COR-L47 (cell line): Measurements from ENCODE around the gene RBPJ.
"Not testable (repeated sequence)": the region's sequence is repeated elsewhere in the genome, so short reads cannot be mapped to it uniquely, and the experiment has no call there.

ENCODE experiments used
- DNase-seq: peaks from one replicate; lab custom pipeline; 2025; lab: John Stamatoyannopoulos, UW

RBPJ gene

DNA sequence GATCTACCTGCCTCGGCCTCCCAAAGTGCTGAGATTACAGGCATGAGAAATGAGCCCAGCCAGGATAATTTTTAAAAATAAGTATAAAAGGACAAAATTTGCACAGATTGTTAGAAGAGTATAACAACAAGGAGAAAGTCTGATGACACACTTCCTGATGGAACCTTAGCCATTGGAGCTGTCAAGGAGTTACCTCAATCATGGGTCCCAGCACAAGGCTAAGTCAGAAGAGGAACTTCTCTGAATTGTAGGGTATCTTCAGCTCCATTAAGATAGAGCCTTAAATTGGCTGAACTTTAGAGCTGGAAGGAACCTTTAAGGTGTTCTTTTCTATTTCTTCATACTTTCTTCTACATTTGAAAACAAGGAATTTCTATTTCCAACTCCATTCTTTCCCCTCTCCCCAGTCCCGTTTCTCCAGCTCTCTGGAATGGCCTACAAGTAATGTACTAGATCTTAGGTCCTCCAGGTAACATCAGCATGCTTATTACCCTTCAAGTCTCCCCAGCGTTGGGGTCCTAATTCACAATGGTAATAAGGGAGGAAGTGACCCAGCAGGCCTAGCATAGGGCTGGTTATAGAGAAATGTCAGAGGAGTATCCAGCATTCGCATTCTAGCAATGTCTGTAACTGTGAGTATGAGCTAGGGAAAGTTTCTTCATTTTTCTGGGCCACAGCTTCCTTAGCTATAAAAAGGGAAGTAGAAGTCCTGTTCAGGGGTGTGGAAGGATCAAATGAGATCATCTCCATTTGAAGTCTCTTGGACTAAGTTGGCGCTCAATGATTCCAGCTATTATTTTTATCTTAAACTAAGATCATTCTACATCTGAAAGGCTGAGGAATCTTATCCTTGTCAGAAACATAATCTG, 18.5 kb upstream of the RBPJ start:
- no peak for DNase-seq

GRCh38 chr4:26303008-26303407, 17.8 kb upstream of the RBPJ start:
- DNase-seq: no peak

- DNase-seq: no peak
Observed at GRCh38 chr4:26307037-26307800, 13.6 kb upstream of the RBPJ start.

DNA sequence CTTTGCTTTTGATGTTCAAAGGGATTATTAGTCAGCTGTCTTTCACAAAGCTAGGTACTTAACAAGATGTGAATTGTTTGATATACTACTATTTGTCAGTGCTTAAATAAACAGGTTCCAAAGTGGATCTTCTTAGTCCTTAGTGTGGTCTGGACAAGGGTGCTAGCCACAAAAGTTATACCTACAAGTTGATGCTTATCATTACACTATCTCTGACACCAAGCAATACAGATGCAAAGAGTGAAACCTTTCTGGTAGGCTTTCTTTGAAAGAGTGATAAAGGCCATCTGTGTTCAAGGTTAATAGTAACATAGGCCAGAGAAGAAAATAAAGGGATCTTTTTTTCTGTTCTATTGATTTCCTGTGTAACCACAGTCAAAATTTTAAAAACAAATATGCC, 12.2 kb upstream of the RBPJ start:
- no peak for DNase-seq

DNA sequence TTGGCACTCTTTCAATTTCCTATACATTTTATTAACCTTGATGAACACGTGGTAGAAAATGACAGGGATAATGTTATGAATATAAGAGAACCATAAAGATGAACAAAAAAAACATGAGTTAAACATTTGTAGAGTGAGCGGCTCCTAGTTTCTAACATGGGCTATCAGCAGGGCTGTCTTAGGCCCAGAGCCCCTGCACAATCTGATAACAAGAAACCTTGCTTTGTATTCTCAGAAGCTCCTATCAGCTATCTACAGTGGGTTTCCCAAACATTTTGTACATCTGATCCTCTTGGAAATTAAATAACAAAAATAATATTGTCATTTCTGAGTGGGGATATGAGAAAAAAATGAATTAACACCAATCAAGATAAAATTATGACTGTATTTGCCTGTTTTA, 10.6 kb upstream of the RBPJ start:
- no peak for DNase-seq

- DNase-seq: no peak
Observed at GRCh38 chr4:26311633-26312032, 9.2 kb upstream of the RBPJ start.

- not testable (repeated sequence) for DNase-seq
Observed at GRCh38 chr4:26315316-26315932, 5.4 kb upstream of the RBPJ start.

- DNase-seq: no peak
Observed at GRCh38 chr4:26317766-26318165, 3.0 kb upstream of the RBPJ start.

DNA sequence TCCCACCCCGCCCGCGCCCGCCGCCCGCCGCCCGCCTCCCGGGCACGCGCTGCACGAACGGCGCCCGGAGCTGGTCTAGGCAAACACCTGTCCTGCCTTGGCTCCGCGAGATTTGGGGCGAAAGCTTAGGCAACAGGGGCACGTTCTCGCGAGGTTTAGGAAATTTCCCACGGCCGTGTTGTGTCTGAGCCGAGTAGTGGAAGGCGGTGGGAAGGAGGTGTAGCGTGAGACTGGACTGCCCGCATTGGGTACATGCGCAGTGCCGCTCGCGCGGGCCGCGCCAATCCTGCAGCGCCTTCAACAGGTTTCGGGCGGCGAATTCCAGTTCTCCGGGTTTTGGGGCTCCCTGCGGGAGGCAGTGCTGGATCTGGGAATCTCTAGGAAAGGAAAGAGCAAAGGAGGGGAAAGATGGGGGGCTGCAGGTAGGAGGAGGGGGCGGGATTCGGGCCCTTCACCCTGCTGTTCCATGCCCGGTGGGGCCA, 1.3 kb upstream of the RBPJ start:
- DNase-seq: peak; percentile 100

- peak; percentile 63 for DNase-seq
Observed at GRCh38 chr4:26319949-26320537, 771 bp upstream of the RBPJ start.

GRCh38 chr4:26321373-26322221, 783 bp downstream of the RBPJ start:
- DNase-seq: peak; percentile 30

- no peak for DNase-seq
Observed at GRCh38 chr4:26322346-26322745, 1.5 kb downstream of the RBPJ start.

- DNase-seq: no peak
Observed at GRCh38 chr4:26323821-26324220, 3.0 kb downstream of the RBPJ start.

DNA sequence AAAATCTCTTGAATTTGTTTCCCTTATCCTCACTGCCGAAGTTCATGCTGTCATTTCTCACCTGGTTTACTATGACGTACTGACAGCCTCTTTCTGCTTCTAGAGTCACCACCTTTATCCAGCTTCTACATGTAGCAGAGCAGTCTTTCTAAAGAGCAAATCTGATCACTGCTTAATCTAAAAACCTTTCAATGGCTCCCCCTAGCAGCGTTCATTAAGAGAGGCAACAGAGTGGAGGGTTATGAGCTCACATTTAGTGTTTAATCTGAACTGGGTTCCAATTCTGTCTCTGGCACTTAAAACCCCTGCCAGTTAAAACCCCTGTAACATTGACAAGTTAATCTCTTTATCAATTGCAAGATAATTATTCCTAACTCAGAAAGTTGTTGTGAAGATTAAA, 4.4 kb downstream of the RBPJ start:
- no peak for DNase-seq

DNA sequence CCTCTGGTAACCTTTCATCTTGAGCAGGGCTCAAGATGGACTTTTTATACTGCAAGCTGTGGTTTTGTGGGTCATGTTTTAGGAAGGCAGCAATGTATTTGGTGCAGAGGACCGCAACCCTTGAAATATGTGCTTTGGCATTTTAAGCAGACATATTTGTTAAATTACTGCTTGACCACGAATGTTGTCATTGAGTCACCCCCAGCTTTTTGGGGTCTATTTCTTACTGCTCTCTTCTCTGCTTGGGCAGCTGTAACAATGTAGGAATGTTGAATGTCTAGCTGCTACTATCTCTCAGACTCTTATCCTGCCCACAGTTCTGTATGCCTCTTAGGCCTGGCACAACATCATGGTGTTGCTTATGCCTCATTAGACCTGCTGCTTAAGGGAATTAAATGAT, 6.0 kb downstream of the RBPJ start:
- no peak for DNase-seq

- peak; percentile 40 for DNase-seq
Observed at GRCh38 chr4:26330186-26330787, 9.5 kb downstream of the RBPJ start.

GRCh38 chr4:26330946-26331345, 10.1 kb downstream of the RBPJ start:
- no peak for DNase-seq

GRCh38 chr4:26331380-26331950, 10.7 kb downstream of the RBPJ start:
- no peak for DNase-seq

DNA sequence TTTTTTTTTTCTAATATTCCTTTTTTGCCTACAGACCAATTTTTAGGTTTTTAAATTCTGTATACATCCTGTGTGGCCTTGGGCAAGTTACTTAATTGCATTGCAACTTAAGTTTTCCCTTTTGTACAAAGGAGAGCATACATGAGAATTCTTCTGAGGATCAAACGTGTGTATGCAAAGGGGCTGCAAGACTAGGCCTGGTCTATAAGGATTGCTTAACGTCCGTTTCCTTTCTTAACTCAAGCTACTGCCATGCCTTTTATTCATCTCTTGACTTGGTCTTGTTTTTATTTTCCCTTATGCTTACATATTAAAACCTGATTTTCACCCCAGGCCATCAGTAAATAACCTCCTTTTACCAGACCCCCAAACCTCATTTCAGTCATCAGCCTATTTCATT, 13.6 kb downstream of the RBPJ start:
- no peak for DNase-seq

DNA sequence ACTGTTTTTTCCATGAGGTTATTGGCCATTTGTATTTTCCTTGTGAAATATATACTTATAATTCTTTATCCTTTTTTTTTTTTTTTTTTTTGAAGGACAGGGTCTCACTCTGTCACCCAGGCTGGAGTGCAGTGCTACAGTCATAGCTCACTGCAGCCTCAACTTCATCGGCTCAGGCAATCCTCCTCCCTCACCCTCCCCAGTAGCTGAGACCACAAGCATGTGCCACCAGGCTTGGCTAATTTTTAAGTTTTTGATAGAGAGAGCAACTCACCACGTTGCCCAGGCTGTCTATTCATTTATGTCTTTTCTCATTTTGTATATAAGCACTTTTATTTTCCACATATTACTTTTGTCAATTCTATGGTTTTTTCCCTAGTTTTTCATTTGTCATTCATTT, 16.8 kb downstream of the RBPJ start:
- DNase-seq: no peak
